Stimulated activated naive CD4-positive, alpha-beta T cell (primary cell): Measurements from ENCODE around the gene PPP2R5A.
"Not testable (repeated sequence)": the region's sequence is repeated elsewhere in the genome, so short reads cannot be mapped to it uniquely, and the experiment has no call there.

Experiments
- DNase-seq, 6 experiments: peaks; one replicate each; lab custom pipeline; 2025; lab: John Stamatoyannopoulos, UW

PPP2R5A gene

GRCh38 chr1:212297338-212297737, 12.1 kb downstream of the PPP2R5A start:
- DNase-seq: no peak

- DNase-seq: no peak
These were observed 16.4 kb downstream of the PPP2R5A start for GRCh38 chr1:212301580-212301979.

GRCh38 chr1:212302745-212303383, 17.7 kb downstream of the PPP2R5A start:
- DNase-seq: no peak

GRCh38 chr1:212305342-212305741, 20.1 kb downstream of the PPP2R5A start:
- DNase-seq: no peak

- DNase-seq: not testable (repeated sequence)
These were observed 20.8 kb downstream of the PPP2R5A start for GRCh38 chr1:212305984-212306452.

GRCh38 chr1:212309967-212310366, 24.8 kb downstream of the PPP2R5A start:
- DNase-seq: no peak

GRCh38 chr1:212310383-212310782, 25.2 kb downstream of the PPP2R5A start:
- no peak for DNase-seq

- DNase-seq: no peak
These were observed 26.8 kb downstream of the PPP2R5A start for GRCh38 chr1:212311836-212312497.

GRCh38 chr1:212313616-212314015, 28.4 kb downstream of the PPP2R5A start:
- DNase-seq: no peak

- no peak for DNase-seq
These were observed 30.0 kb downstream of the PPP2R5A start for GRCh38 chr1:212315184-212315583.

GRCh38 chr1:212315907-212316306, 30.7 kb downstream of the PPP2R5A start:
- no peak for DNase-seq

- no peak for DNase-seq
These were observed 32.7 kb downstream of the PPP2R5A start for GRCh38 chr1:212317916-212318315.

GRCh38 chr1:212321031-212321430, 35.8 kb downstream of the PPP2R5A start:
- not testable (repeated sequence) for DNase-seq

GRCh38 chr1:212323066-212323465, 37.9 kb downstream of the PPP2R5A start:
- peak in 2 of 6 experiments; percentile 28 to 31 for DNase-seq

- no peak for DNase-seq
These were observed 41.3 kb downstream of the PPP2R5A start for GRCh38 chr1:212326541-212326940.

- no peak for DNase-seq
These were observed 43.0 kb downstream of the PPP2R5A start for GRCh38 chr1:212328248-212328647.

- no peak for DNase-seq
These were observed 43.9 kb downstream of the PPP2R5A start for GRCh38 chr1:212329105-212329504.

GRCh38 chr1:212341090-212341489, 55.9 kb downstream of the PPP2R5A start:
- DNase-seq: no peak

GRCh38 chr1:212344905-212345304, 59.7 kb downstream of the PPP2R5A start:
- no peak for DNase-seq

GRCh38 chr1:212346601-212347000, 61.4 kb downstream of the PPP2R5A start:
- DNase-seq: no peak

GRCh38 chr1:212351588-212352362, 66.6 kb downstream of the PPP2R5A start:
- no peak for DNase-seq

GRCh38 chr1:212353181-212353580, 68.0 kb downstream of the PPP2R5A start:
- no peak for DNase-seq

- no peak for DNase-seq
These were observed 69.3 kb downstream of the PPP2R5A start for GRCh38 chr1:212354464-212354863.
